Mucosa of gallbladder (tissue), 1 donor: ENCODE data around the gene DUS3L. TPM values are rescaled to one million over a fixed set of nuclear protein-coding genes. Genes with fewer than 3 reads are reported as not detected.
A peak's percentile ranks its signal among the peaks of the same experiment; 100 is the strongest.

Source experiments
- DNase-seq: peaks from one replicate; pipeline ENCODE4 v3.0.0-alpha.2; 2020; ENCODE audit warnings: low spot score
- total RNA-seq: library from RNA; stranded (reverse); gene quantifications from one replicate; pipeline ENCODE4 v1.2.1, GENCODE V29; 2021
- donor health status: DM: no; HTN: no; CAD: no.

Gene DUS3L, protein sequence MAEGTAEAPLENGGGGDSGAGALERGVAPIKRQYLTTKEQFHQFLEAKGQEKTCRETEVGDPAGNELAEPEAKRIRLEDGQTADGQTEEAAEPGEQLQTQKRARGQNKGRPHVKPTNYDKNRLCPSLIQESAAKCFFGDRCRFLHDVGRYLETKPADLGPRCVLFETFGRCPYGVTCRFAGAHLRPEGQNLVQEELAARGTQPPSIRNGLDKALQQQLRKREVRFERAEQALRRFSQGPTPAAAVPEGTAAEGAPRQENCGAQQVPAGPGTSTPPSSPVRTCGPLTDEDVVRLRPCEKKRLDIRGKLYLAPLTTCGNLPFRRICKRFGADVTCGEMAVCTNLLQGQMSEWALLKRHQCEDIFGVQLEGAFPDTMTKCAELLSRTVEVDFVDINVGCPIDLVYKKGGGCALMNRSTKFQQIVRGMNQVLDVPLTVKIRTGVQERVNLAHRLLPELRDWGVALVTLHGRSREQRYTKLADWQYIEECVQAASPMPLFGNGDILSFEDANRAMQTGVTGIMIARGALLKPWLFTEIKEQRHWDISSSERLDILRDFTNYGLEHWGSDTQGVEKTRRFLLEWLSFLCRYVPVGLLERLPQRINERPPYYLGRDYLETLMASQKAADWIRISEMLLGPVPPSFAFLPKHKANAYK
- 37.2 TPM for total RNA-seq

DNA sequence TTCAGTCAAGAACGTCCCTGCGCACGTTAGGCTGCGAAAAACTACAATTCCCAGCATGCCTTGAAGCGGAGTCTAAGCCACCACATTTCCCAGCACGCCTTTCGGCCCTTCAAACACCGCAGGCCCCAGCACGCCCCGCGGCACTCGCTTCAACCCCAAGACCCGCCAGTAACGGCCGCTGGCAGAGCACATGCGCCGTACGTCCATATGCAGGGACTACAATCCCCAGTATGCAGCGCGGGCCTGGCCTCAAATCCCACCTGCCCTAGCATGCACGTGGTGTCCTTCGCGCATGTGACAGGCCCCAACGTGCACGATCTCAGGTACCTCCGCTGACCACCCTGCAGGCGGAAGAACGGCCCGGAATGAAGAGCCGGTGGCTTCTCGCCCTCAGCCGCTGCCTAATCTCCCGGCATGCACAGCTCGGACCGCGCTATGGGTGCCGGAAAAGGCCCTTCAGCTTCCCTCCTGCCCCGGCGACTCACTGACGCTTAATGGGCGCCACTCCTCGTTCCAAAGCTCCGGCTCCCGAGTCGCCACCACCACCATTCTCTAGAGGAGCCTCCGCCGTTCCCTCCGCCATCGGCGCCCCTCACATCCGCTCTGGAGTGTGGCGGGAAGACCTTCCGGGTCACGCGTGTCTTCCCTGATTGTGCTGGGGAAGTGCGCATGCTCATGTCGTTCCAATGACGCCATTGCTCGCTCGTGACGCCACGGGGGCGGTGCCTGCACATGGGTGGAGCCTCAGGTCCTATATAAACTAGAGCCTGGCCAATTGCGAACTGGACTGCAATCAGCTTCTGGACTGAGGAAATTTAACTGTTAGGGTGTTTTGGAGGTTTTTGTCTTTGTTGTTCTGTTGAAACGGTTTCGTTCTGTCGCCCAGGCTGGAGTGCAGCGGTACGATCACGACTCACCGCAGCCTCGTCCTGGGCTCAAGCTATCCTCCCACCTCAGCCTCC, at the start of gene DUS3L:
Gene DUS3L, minus strand, starts transcription at position 605 of the 962 bp plus-strand sequence. Its CDS starts 22 bp downstream, at position 583.
- peak; percentile 97 for DNase-seq

DNA sequence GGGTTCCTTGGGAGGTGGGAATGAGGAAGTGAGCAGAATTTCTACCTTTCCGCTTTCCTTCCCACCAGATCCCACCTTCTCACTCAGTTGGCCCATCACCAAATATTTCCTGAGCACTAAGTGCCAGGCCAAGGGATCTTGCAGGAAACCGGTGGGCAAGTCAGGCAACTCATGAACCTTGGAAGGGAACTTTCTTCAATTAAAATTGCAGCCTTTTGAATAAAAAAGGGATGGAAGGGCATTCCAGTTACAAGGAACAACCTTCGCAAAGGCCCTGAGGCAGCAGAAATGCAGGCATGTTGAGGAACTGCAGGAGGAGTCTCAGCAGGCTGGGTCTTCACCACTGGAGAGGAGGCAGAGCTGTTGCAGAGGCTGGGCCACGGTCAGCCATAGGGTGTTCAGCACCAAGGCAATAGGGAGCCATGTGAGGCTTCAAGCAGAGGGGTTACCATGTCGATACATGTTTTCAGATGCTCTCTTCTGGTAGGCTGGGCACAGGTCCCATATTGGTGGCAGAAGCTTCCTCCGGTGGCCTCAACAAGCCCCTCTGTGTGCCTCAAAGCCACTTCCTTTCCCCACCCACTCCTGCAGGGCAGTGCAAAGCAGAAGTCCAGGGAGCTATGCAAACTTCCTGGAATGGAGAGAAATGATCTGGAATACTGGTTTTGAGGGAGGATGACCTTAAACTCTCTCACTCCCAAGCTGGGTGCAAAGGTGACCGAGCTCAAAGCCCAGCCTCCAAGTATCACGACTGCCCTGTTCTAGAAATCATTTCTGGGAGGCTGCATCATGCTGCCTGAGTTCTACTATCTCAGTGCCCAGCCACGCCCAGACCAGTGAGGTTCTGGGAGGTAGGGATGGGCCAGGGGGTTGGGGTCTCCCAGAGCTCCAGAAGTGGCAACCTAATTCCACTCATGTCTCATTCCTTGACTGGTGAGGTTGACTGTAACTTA, 48.4 kb upstream of the DUS3L start, which contains the start of gene FUT6:
Gene FUT6, minus strand, starts transcription at position 638 of the 953 bp plus-strand sequence. CDS start 7,135 bp downstream, outside the sequence.
- no peak for DNase-seq

DNA sequence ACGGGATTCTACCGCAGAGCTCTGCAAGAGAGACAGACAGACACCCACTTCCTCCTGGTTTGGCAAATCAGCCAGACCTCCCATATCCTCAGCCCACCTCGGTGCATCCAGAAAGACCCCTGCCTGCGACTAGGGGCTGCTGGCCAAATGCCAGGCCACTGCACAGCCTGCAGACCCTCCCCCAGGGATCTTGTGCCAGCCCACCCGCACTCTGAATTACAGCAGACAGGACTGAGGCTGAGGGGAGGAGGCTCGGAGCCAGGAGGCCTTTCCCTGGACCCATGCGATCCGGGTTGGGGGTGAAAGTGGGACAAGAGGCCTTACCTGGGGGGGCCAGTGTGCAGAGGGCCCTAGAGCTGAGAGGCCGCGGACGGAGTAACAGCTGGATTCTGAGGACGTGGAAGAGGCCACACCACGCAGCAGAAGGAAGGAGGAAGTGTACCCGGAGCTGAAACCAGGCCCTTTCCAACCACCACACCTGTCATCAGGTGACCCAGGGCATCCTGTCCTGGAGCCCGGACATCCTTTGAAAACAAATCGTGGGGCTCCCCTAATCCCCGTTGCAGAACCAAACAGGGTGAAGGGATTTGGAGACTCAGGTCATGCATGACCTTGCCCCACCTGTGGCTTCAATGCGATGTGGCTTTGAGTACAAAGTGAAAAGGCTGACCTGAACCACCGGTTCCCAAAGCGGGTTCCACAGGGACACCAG, 47.5 kb upstream of the DUS3L start:
- DNase-seq = peak; percentile 55

DNA sequence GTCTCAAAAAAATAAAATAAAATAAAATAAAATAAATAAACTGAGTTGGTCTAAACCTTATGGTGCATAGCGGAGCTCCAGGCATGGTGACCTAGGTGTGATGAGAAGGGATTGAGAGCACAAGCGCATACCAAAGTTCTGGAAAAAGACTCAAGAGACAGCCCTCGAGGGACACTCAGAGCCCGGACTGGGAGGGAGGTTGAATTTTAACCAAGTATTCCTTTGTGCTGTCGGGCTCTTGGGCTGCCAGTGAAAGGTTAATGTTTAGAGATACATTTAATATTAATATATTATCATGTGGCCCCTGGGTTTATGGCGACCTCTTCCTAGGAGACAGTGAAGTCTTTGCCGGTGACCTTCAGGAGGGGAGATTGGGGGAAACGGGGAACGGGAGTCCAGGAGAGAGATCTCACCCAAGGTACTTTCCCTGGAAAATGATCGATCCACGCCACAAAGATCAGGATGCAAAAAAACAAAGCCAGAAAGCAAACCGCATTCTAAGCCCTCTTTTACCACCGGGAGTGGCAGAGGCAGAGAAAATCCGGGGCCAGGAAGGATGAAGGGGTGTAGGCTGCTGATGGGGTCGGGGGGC, 46.9 kb upstream of the DUS3L start:
- peak; percentile 37 for DNase-seq

DNA sequence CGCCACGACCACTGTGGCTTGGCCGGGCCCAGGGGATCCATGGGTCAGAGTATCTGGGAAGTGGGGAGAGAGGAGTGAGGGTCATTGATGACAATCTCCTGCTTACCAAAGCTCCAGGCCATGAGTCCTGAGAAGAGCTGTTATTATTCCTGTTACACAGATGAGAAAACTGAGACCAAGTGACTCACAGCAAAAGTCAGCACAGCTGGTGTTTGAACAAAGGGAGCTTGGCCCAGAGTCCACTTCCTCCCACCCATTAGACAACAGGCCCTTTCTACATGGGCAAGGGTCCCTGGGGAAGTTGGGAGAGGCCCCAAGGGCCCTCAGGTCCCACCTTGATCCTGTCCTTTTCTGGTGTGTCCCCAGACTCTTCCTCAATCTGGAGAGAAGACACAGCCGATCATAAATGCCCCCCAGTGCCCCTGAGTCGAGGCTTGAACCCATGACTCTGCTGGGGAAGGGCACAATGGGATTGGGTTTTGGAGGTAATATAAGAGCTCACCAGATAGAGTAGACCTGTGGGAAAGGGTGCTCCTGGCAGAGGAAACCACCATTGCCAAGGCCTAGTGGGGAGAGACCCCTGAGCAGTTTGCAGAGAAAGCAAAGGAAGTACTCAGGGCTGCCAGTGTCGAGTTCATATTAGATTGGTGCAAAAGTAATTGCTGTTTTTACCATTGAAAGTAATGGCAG, 41.7 kb upstream of the DUS3L start:
- DNase-seq = no peak

DNA sequence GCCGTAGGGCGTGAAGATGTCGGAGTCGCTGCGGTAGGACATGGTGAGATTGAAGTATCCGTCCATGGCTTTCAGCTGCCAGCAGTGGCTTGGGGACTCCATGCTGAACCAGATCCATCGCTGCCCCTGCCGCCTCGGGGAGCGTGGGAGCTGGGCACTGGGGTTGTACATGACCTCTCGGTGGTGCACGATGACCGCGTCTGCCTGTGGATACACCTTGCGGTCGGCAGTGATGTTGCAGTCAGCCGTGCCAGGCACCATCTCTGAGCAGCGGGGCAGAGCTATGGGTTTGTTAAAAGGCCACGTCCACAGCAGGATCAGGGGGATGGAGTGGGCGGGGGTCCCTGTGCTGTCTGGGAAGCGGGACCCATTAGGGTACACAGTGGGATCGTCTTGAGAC, 41.1 kb upstream of the DUS3L start:
- no peak for DNase-seq

DNA sequence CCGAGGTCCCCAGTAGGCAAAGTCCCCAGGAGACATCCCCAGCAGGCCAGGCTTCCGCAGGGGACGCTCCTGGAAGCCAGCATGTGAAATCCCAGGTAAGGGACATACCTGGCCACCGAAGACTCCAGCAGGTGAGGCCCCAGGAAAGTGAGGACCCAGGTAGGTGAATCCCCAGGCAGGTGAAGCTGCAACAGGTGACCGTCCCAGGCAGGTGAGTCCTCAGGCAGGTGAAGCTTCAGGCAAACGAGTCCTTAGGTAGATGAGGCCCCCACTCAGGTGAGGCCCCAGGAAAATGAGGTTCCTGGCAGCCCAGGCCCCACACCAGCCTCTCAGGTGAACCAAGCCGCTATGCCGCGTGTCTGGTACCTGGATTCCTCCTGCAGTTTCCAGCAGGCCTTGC, 40.2 kb upstream of the DUS3L start:
- no peak for DNase-seq

DNA sequence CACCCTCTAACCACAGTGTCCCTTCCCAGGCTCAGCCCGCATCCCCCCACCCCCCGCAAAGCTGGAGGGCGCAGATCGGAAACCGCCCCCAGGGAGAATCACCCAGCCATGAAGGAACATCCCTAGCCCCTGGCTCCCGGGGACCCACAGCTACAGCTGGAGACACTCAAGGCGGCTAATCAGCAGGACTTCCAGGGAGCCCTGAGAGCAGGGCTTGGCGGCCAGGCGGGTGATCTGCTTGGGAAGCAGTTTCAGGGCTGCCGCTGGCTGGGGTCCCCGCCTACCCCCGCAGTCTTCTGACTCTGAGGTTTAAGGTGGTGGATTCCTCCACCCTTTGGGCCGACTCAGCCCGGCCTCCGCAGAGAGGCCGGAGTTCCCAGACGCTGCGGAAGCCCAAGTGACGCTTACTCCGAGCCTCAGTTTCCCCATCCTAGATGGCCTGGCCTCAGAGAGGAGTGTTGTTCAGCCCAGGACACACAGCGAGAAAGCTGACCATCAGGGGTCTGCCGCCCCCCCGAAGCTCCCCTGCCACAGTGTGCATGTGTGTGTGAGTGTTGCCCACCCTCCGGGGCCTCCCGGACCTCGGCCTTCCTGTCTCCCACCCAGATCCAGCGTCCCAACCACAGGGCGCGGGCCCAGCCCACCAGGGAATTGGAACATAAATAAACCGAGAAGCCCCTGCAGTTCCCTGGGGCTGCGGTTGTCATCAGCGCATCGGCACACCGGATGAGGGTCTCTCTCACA, 38.8 kb upstream of the DUS3L start:
- no peak for DNase-seq

DNA sequence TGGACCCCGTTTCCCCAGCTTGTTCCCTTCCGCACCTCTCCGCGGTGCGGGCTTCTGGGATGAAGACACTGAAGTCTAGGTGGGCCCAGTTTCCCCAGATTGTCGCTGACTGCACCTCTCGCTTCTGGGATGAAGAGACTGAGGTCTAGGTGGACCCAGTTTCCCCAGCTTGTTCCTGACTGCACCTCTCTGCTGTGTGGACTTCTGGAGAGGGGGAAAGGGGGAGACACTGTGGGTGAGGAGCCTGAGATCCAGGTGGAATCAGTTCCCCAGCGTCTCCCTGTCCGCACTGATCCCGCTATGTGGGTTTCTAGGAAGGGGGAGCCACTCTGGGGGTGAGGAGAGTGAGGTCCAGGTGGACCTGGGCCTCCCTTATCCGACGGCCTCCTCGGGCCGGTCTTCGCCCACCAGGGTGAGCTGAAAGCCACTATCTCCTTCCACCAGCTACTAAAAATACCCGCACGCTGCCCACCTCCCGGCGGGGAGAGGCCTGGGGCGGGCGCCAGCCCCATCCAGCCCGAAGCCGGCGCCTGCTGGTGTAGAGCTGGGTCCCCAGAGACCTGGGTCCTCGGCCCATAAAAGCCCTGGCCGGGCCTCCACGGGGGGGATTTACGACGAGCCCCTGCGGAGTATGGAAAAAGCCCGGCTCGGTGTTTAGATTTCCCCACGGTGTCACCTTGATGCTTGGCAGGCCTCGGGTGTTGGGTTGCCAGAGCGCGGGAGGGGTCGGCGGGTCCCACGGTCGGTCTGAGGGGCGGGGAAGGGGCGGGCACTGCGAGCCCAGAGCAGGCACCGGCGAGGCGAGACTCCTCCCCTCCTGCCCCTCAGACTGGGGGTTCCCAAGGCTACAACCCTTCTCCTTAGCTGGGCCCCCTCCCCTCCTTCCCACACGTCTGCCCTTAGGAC, 38.0 kb upstream of the DUS3L start:
- no peak for DNase-seq

DNA sequence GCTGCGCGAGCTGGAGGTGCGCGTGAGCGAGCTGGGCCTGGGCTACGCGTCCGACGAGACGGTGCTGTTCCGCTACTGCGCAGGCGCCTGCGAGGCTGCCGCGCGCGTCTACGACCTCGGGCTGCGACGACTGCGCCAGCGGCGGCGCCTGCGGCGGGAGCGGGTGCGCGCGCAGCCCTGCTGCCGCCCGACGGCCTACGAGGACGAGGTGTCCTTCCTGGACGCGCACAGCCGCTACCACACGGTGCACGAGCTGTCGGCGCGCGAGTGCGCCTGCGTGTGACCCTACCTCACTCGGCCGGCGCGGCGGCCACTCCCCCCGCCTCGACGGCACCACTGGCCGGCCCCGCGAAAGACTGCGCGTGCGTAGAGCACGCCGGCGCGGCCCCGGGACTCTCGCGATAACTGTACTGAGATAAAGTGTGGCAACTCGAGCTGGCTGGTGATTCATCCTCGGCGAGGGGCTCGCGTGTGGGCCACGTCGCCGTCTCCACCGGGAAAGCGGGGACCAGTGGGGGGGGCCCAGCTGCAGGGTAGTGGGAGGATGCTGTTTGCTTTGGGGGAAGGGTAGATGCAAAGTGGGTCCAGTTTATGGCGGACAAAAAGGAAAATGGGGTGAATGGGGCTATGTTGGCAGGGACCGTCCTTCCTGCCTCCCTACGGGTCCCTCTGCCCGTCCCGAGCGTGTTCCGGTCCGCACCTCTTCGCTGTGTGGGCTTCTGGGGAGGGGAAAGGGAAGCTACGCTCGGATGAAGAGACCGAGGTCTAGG, 37.1 kb upstream of the DUS3L start:
- DNase-seq = peak; percentile 96

DNA sequence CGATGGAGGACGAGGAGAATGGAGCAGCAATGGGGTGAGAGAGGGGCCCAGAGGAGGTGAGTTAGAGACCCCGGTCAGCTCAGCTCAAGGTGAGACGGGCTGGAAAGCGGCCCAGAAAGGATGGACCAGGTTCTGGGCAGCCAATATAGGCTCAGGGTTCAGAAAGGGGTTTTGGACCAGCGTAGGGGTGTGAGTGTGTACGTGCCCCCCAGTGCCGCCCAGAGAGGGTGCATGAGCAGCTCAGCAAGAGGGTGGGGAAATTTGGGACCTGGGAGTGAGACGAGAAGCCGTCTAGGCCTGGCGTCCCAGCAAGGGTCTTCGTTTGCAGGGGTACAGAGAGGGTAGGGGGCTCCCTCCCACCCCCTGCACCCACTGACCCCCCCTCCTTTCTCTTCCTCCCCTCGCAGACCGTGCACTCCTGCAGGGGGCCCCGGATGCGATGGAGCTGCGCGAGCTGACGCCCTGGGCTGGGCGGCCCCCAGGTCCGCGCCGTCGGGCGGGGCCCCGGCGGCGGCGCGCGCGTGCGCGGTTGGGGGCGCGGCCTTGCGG, 36.5 kb upstream of the DUS3L start:
- DNase-seq = no peak

DNA sequence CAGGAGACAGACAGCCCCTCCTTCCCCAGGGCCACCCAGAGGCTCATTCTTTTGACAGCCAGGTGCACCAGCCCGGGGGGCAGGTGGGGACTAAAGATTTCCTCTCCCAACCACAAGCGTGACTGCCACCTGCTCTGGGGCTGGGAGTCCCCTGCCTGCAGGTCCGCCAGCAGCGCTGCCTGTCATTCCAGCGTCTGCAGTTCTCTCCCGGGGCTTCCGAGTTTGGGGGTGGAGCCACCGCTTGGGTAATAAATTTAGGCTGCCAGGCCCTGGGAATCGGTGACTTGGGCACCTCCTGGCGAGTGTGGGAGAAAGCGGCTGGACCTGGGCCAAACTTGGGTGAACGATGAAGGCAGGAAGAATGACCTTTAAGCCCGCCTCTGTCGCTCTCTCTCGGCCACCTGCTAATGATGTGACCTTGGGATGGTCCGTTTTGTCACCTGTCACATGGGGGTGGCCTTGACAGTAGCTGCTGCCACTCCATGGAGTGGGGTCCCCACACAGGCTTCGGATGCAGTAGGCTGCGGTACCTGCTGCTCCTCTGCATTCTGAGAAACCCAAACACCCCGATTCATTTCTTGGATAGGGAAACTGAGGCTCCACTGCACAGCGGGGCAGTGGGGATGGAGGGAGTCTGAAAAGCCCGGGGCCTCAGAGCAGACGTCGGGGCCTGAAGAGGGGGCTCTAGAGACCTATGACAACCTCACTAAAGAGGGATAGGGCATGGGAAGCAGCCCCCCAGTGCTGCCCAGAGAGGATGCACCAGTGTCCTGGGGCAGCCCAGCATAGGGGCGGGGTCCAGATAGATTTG, 35.8 kb upstream of the DUS3L start:
- DNase-seq = no peak

DNA sequence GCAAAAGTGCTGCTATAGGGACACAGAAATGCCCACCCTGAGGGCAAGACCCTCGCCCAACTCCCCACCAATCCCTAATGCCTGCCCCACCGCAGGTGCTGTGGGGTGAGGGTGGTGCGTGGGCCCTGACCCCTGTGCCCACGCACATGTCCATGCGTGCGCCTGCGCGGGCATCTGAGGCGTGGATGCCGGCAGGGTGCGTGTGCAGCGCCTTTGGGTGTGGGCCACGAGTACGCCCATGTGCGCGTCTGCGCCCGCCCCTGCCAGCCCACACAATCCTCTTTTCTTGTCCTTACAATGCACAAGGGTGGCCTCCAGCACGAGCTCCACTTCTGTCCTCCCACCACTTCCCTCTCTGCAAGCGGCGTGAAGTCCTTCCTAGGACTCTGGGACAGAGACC, 34.2 kb upstream of the DUS3L start:
- DNase-seq = no peak

DNA sequence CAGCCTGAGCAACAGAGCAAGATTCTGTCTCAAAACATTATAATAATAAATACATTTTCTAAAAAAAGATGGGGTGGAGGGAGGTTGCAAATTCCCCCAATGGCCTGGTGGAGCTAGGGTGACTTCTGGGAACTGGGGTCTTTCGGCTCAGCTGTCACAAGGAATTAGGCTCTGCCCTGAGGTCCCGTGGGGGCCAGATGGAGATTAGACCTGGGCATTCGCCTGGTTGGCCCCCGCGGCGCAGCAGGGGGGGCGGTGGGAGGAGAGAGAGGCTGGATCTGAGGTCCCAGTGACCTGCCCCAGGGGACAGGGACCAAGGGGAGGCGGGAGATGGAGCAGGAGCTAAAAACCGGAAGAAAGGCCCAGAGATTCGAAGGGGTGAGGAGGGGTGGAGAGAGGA, 33.8 kb upstream of the DUS3L start:
- DNase-seq = no peak

DNA sequence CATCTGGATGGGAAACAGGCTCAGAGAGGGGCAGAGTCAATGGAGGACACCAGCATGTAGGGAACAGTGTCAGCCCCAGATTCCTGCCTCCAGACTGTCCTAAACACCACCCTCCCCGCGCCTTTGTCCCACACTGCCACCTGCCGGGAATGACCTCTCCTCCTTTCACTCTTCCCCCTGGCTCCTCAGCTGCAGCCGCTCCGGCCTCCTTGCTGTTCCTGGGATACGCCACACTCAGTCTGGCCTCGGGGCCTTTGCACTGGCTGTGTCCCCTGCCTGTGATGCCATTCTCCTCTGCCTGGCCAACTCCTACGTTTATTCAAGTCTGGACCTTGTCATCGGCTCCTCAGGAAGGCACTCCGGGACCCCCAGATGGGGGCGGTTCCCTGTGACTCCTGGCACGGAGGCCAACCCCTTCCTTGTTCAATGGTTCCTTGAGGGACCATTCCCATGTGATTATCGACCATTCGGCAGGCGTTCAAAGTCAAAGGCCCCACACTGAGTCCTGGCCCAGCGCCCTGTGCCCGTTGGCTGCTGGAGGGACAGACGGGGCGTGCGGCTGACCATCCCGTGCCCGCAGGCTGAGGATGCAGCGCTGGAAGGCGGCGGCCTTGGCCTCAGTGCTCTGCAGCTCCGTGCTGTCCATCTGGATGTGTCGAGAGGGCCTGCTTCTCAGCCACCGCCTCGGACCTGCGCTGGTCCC, 32.8 kb upstream of the DUS3L start:
- DNase-seq = peak; percentile 58
